ENCODE results near the gene GRIP1.

GRCh38 chr12:66392266-66392915 is 286.5 kb downstream of the GRIP1 start:
- TF ChIP-seq CTCF (IDR thresholded peaks at IDR 0.05) (no peak), POLR2A (IDR thresholded peaks at IDR 0.05) (no peak)

All from tibial nerve (tissue), 3 donors.